ENCODE measurements around the gene AVPR2. TPM values are rescaled to one million over a fixed set of nuclear protein-coding genes. Genes with fewer than 3 reads are reported as not detected.

The AVPR2 gene
- total RNA-seq, 6 experiments from 2014 or later, result not detected

GRCh38 chrX:153865685-153866084, 38.8 kb upstream of the AVPR2 start:
- Mint-ChIP-seq H3K27me3 (ENCODE audit: insufficient read depth) (peaks cover 5% of the 10 kb centered on the region), H3K4me1 (ENCODE audit: low read depth) (no peaks in the 10 kb centered on the region), H3K36me3 (ENCODE audit: low read depth) (no peaks in the 10 kb centered on the region), H3K27ac (no peak overlapping the region), H3K4me3 (no peak overlapping the region), H3K9me3 (no peaks in the 10 kb centered on the region)
- DNase-seq, result no peak
- TF ChIP-seq, protein P1, sequence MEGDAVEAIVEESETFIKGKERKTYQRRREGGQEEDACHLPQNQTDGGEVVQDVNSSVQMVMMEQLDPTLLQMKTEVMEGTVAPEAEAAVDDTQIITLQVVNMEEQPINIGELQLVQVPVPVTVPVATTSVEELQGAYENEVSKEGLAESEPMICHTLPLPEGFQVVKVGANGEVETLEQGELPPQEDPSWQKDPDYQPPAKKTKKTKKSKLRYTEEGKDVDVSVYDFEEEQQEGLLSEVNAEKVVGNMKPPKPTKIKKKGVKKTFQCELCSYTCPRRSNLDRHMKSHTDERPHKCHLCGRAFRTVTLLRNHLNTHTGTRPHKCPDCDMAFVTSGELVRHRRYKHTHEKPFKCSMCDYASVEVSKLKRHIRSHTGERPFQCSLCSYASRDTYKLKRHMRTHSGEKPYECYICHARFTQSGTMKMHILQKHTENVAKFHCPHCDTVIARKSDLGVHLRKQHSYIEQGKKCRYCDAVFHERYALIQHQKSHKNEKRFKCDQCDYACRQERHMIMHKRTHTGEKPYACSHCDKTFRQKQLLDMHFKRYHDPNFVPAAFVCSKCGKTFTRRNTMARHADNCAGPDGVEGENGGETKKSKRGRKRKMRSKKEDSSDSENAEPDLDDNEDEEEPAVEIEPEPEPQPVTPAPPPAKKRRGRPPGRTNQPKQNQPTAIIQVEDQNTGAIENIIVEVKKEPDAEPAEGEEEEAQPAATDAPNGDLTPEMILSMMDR (IDR thresholded peaks at IDR 0.05), result no peak

- TF ChIP-seq, protein P1 (IDR thresholded peaks at IDR 0.05), result no peak
- peaks cover 2% of the 10 kb centered on the region; the same call in 1 of the 2 replicates for H3K27me3 Mint-ChIP-seq (ENCODE audit: insufficient read depth)
These were observed 38.0 kb upstream of the AVPR2 start for GRCh38 chrX:153866302-153867019.

GRCh38 chrX:153867139-153867538, 37.3 kb upstream of the AVPR2 start:
- Mint-ChIP-seq H3K27ac (no peak overlapping the region), H3K4me3 (no peak overlapping the region), H3K9me3 (no peaks in the 10 kb centered on the region), H3K27me3 (ENCODE audit: insufficient read depth) (peaks cover 2% of the 10 kb centered on the region; the same call in 1 of the 2 replicates), H3K4me1 (ENCODE audit: low read depth) (no peaks in the 10 kb centered on the region), H3K36me3 (ENCODE audit: low read depth) (no peaks in the 10 kb centered on the region)
- TF ChIP-seq, protein P1 (IDR thresholded peaks at IDR 0.05), result no peak
- DNase-seq, result no peak

More at GRCh38 chrX:153866302-153867019, 38.0 kb upstream of the AVPR2 start:
- H3K9me3 Mint-ChIP-seq, result no peaks in the 10 kb centered on the region
- no peak overlapping the region for H3K27ac Mint-ChIP-seq
- H3K36me3 Mint-ChIP-seq (ENCODE audit: low read depth), result no peaks in the 10 kb centered on the region
- DNase-seq, result no peak
- no peaks in the 10 kb centered on the region for H3K4me1 Mint-ChIP-seq (ENCODE audit: low read depth)
- no peak overlapping the region for H3K4me3 Mint-ChIP-seq

DNA sequence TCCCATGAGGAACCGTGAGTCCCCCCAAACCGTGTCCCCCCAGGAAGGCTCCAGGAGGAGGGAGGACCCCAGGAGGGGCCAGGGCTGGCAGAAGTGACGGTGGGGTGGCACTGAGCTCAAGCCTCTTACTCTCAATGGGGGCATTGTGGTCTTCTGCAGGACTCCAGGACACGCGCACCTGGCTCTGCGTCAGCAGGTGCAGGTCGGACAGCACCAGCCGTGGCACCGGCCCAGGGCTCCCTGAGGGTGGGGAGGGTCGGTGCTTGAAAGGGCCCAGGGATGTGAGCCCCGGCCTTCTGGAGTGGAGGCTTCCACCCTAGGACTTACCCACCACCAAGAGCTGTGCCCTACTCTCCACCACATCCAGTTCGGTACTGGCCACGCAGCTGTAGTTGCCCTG, 36.8 kb upstream of the AVPR2 start:
- H3K36me3 Mint-ChIP-seq (ENCODE audit: low read depth), result no peaks in the 10 kb centered on the region
- H3K9me3 Mint-ChIP-seq, result no peaks in the 10 kb centered on the region
- no peak overlapping the region for H3K27ac Mint-ChIP-seq
- DNase-seq, result no peak
- no peaks in the 10 kb centered on the region for H3K4me1 Mint-ChIP-seq (ENCODE audit: low read depth)
- TF ChIP-seq, protein P1 (IDR thresholded peaks at IDR 0.05), result no peak
- no peak overlapping the region for H3K4me3 Mint-ChIP-seq
- H3K27me3 Mint-ChIP-seq (ENCODE audit: insufficient read depth), result peaks cover 3% of the 10 kb centered on the region

DNA sequence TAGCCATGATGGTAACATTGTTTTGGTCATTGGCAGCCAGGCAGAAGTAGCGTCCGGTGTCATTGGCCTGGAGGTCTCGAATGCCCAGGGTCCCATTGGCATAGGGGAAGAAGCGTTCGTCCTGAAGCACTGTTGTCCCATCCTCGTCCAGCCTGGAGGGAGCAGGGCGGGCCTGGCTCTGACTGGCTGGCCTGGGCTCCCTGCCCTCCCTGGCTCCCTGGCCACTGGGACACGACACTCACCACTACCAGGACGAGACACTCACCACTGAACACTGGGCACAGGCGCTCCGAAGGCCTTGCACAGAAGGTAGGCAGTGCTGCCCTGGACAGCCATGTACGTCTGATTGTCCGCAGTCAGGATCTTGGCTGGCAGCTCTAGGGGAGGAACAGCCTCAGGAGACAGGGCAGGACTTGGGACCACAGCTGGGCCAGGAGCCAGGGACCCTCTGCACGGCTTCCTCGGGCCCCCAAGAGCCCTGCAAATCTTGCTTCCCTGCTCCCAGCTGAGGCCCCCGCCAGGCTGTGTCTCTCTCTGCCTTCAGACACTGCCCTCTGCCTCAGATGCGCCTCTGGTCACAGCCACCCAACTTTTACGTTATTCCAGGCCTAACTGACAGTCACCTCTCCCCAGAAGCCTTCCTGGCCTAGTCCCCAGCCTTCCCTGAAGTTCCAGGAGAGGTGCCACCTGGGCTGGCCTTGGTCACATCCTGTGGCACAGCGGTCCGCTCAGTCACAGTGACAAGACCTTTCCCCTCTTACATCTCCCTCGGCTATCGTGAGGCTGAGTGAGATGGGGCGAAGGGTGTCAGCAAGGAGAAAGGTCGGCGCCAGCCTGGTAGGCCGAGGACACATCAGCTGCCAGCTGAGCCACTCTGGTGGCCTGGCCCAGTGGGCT, 35.6 kb upstream of the AVPR2 start:
- no peak for DNase-seq
- Mint-ChIP-seq H3K4me1 (ENCODE audit: low read depth) (no peaks in the 10 kb centered on the region), H3K9me3 (no peaks in the 10 kb centered on the region), H3K36me3 (ENCODE audit: low read depth) (no peaks in the 10 kb centered on the region), H3K4me3 (no peak overlapping the region), H3K27ac (no peak overlapping the region), H3K27me3 (ENCODE audit: insufficient read depth) (peaks cover 5% of the 10 kb centered on the region)
- TF ChIP-seq, protein P1 (IDR thresholded peaks at IDR 0.05), result no peak

Measured in HFFc6 (cell line).